ENCODE measurements around the gene ZNF521. TPM values are rescaled to one million over a fixed set of nuclear protein-coding genes. Genes with fewer than 3 reads are reported as not detected.

ZNF521 gene
- total and polyA plus RNA-seq, 2 of the 13 experiments (the other 11 are each of a cell fraction or from before 2014, with no cell fraction given): 0.02 TPM; not detected in 1

- no peak for TF ChIP-seq ATM (IDR thresholded peaks at IDR 0.05; ENCODE audit: borderline replicate concordance)
- TF ChIP-seq ZNF672 (CRISPR knock-in tag; IDR thresholded peaks at IDR 0.05): no peak
- TF ChIP-seq CCDC6 (CRISPR knock-in tag; IDR thresholded peaks at IDR 0.05): no peak
- TF ChIP-seq ZNF776 (CRISPR knock-in tag; IDR thresholded peaks at IDR 0.05): no peak
- TF ChIP-seq SKIL (CRISPR knock-in tag; IDR thresholded peaks at IDR 0.05; ENCODE audit: borderline replicate concordance): no peak
- no peak for TF ChIP-seq KDM1A (CRISPR knock-in tag; IDR thresholded peaks at IDR 0.05)
- TF ChIP-seq ZNF501 (CRISPR knock-in tag; IDR thresholded peaks at IDR 0.05): no peak
- TF ChIP-seq MTA3 (CRISPR knock-in tag; IDR thresholded peaks at IDR 0.05): no peak
- in situ Hi-C loops (cut with HindIII; ENCODE audit: extremely low pct_ligation_motif_present, low pct_unique_long_range_greater_than_20kb): no loop called here
- no peak overlapping the region for H3K27ac ChIP-seq (ENCODE audit: extremely low read length, insufficient read depth, low read length)
- FAIRE-seq (no peak), ATAC-seq (no peak), DNase-seq (ENCODE audit: low spot score) (no peak)
- no TSS peak for BruUV-seq (replicated peaks)
- no peaks in the 10 kb centered on the region for H3K36me3 ChIP-seq (replicated peaks in 1 of 2; ENCODE audit: control insufficient read depth in 1 of 2, insufficient read depth in 2 of 2, low read length in 2 of 2)
- peaks cover 11% of the 10 kb centered on the region for H3K4me1 ChIP-seq (ENCODE audit: insufficient read depth, low read length)
- H4K20me1 ChIP-seq (ENCODE audit: insufficient read depth, low read length): no peaks in the 10 kb centered on the region
- no peaks in the 10 kb centered on the region for H3K9me3 ChIP-seq (ENCODE audit: low read length)
- no peak overlapping the region for H3K4me3 ChIP-seq (replicated peaks in 1 of 3; ENCODE audit: insufficient read depth in 1 of 3, low read depth in 2 of 3, low read length in 3 of 3)
- ChIA-PET CTCF (ENCODE audit: low intra/inter-chr PET ratio, low total read pairs) (no interaction called here), POLR2A (no interaction called here)
- H3K79me2 ChIP-seq (ENCODE audit: insufficient read depth, low read length): no peaks in the 10 kb centered on the region
- no peak overlapping the region for H2AFZ ChIP-seq (ENCODE audit: low read length)
- no peaks in the 10 kb centered on the region for H3K27me3 ChIP-seq (ENCODE audit: control insufficient read depth in 1 of 2, insufficient read depth in 2 of 2, low read length in 2 of 2)
- no peak overlapping the region for H3K9ac ChIP-seq (ENCODE audit: insufficient read depth, low read depth, low read length)
- intact Hi-C loops (cut with micrococcal nuclease; ENCODE audit: unreplicated experiment): no loop called here
- no peak overlapping the region for H3K4me2 ChIP-seq (ENCODE audit: low read depth, low read length)
- WGBS (ENCODE audit: low lambda C conversion rate): 17% methylated on average over 6 of the region's 7 CpGs
These were observed 294.4 kb downstream of the ZNF521 start for GRCh38 chr18:25057491-25058050.
